Retina (tissue), 1 donor: ENCODE measurements around the gene ARHGAP19.
"Not testable (repeated sequence)": the region's sequence is repeated elsewhere in the genome, so short reads cannot be mapped to it uniquely, and the experiment has no call there.

ENCODE experiments used
- DNase-seq: peaks from one replicate; pipeline ENCODE4 v3.0.0-alpha.2; 2016

Gene ARHGAP19

DNA sequence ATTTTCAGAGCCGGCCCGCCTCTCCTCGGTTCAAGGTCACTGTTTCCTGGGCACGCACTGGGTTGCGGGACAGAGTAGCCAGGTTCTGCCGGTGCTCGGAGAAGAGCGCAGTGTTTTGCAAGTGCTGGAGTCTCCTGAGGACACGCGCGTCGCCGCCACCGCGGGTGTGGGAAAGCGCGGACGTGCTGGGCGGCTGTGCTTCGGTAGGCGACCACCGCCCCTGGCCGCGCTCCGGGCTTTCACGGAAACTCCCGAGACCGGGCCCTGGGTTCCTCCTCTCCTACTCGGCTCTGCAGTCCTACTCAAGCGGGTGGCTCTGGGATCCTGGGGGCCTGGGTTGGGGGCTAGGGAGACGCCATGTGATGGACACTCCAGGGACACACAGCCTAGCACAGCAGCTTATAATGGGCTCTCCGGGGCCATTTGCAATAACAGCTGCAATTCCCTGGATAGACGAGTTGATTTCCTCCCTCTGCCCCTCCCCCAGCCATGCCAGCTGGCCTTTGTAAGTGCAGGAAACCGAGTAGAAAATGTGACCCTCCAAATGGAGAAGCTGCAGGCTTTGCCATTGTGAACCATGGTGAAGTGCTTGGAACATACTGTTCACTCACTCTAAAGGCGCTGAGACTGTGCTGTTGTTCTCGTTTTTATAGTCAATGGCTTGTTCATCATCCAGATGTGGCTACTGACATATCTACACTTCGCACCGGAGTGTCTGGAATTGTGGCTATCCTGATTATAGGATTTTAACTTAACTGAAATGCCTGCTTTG is 28.8 kb upstream of the ARHGAP19 start:
- peak; percentile 88 for DNase-seq

DNA sequence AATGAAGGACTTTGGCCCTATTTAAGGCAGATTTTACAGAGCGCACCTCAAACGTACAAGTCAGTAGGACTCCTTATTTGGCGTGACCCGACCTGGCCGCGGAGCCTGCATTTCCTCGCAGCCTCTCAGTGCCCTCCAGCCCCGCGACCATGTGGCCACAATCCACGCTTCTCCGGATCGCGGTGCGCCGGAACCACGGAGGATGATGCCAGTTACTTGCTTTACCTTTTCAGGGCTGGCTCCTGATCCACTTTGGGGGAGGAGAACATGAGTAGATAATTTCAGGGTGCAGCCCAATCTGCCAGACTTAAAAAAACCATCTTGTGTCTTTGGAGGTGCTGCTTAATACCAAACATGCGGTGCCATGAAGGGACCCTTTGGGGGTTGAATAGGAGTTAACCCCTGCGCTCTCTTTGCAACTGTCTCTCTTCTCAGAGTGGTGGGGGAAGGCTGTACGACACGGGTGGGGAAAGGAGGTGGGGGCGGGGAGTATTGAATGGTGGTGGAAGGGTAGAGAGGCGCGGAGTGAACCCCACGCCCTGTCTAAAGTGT is 28.1 kb upstream of the ARHGAP19 start:
- DNase-seq = no peak

DNA sequence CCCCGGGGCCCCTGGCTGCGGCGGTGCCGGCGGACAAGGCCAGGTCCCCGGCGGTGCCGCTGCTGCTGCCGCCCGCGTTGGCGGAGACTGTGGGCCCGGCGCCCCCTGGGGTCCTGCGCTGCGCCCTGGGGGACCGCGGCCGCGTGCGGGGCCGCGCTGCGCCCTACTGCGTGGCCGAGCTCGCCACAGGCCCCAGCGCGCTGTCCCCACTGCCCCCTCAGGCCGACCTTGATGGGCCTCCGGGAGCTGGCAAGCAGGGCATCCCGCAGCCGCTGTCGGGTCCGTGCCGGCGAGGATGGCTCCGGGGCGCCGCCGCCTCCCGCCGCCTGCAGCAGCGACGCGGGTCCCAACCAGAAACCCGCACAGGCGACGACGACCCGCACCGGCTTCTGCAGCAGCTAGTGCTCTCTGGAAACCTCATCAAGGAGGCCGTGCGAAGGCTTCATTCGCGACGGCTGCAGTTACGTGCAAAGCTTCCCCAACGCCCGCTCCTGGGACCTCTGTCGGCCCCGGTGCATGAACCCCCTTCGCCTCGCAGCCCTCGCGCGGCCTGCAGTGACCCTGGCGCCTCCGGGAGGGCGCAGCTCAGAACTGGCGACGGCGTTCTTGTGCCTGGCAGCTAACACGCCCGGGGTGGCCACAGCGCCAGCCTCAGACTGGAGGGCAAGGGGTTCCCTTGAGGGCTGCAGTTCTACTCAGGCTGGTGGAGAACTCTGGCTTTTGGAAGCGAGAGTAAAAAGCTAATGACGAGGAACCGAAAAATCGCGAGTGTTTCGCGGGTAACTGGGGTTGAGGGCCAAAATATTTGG is 27.4 kb upstream of the ARHGAP19 start:
- DNase-seq = peak; percentile 87

DNA sequence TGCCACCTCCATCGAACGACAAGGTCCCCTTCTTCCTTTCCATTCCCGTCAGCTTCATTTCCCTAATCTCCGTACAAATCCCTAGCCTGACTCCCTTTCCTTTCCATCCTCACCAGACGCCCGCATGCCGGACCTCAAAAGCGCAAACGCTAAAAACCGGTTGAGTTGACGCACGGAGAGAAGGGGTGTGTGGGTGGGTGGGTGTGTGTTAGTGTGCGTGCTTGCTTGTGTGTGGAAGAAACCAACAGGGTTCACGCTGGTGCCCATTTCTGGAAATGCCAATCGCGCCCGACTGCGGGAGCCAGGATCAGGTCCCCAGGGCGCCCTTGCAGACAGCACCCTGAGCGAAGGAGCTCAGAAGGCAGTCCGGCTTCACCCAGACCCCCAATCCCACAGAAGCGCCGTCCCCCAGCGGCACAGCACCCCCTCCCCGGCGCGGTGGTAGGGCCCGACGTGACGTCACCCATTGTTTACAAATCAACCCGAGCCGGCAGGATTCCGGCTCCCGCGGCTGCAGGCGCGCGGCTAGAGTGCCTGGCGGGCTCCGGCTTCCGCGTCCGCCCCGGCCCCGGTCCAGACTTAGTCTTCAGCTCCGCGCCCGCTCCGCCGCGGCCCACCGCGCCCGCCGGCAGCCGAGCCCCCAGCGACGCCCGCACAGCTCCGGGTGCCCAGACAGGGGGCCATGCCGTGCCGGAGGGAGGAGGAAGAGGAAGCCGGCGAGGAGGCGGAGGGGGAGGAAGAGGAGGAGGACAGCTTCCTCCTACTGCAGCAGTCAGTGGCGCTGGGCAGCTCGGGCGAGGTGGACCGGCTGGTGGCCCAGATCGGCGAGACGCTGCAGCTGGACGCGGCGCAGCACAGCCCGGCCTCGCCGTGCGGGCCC is 26.6 kb upstream of the ARHGAP19 start, which contains the start of gene FRAT1:
FRAT1 (plus strand) TSS at position 500 of the 880 bp plus-strand sequence; CDS start at position 683, 183 bp downstream.
- DNase-seq = peak; percentile 96

DNA sequence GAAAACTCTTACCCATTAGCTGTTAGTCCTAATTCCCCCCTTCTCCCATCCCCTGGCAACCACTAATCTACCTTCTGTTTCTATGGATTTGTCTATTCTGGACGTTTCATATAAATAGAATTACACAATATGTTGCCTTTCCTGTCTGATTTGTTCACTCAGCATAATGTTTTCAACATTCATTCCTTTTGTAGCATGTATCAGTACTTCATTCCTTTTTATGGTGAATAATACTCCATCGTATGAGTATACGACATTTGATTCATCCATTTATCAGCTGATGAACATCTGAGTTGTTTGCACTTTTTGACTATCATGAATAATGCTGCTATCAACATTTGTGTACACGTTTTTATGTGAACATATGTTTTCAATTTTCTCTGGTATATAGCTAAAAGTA is 22.2 kb upstream of the ARHGAP19 start:
- DNase-seq = no peak

DNA sequence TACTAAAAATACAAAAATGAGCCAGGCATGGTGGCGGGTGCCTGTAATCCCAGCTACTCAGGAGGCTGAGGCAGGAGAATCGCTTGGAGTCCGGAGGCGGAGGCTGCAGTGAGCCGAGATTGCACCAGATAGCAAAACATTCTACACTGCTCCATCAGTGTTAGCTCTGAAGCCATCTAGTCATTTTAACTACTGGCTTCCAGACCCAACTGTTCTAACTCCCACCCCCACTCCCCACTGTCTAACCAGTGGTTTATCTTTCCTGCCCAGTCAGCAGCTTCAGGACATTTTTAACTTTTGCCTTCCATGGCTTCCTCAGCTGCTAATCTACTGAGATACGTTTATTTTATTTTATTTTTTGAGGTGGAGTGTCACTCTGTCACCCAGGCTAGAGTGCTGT is 20.5 kb upstream of the ARHGAP19 start:
- DNase-seq = no peak

DNA sequence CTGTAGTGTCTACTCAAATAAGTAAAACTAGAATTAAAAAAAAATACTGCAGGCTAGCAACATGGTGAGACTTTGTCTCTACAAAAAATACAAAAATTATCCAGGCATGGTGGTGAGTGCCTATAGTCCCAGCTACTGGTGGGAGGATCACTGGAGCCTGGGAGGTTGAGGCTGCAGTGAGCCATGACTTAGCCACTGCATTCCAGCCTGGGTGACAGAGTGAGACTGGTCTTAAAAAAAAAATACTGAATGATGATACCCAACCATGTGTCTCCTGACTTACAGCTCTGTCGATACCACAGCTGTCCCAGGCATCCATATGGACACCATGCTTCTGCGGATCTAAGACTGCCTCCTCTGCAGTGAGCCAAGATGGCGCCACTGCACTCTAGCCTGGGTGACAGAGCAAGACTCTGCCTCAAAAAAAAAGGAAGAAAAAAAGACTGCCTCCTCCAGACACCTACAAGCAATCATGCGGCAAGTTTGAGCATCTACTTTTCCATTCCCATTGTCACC is 18.7 kb upstream of the ARHGAP19 start:
- DNase-seq = no peak

DNA sequence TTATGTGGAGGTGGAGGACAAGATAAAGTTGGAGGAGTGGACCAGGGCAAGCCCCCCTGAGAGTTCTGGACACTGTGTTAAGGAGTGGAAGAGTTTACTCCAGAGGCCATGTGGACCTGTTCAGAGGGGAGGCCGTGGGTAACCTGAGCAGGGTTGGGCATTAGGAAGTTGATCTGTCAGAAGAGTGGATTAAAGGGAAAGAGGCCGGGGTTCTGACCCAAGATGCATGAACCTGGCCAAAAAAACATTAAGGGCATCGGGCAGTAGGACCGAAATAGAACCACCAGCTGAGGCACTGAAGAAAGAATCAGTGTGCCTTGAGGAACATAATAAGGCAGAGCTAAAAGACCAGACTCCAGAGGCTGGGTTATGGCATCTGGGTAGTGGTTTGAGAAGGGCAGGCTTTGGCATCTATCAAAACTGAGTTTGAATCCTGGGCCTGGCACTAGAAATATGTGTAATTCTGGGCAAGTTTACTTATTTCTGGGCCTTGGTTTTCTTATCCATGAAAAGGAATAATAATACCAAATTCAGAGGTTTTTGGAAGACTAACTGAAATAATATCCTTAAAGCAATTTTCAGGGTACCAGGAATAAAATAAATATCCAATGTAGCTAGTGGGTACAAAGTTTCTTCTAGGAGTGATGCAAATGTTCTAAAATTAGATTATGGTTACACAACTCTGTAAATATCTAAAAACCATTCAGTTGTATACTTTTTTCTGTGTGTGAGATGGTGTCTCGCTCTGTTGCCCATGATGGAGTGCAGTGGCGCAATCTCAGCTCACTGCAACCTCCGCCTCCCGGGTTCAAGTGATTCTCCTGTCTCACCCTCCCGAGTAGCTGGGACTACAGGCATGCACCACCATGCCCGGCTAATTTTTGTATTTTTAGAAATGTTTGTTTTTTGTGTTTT is 15.7 kb upstream of the ARHGAP19 start:
- DNase-seq = no peak

DNA sequence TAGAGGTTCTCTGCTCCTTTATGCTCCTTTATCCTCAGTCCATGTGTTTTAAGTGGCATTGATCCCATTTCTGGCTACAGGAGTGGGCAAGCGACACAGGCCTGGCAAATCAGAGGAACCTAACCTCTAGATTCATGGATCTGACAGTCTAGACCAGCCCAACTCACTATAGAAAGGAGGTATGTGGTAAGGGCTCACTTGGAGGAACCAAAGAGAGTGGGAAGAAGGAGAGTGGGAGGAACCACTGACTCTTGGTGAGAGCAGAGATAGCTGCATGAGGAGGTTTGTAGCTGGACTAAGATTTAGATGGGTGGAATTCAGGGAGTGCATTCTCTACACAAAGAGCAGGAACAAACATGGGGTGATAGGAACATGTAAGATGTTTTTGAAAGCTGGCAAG is 15.0 kb upstream of the ARHGAP19 start:
- DNase-seq = no peak

DNA sequence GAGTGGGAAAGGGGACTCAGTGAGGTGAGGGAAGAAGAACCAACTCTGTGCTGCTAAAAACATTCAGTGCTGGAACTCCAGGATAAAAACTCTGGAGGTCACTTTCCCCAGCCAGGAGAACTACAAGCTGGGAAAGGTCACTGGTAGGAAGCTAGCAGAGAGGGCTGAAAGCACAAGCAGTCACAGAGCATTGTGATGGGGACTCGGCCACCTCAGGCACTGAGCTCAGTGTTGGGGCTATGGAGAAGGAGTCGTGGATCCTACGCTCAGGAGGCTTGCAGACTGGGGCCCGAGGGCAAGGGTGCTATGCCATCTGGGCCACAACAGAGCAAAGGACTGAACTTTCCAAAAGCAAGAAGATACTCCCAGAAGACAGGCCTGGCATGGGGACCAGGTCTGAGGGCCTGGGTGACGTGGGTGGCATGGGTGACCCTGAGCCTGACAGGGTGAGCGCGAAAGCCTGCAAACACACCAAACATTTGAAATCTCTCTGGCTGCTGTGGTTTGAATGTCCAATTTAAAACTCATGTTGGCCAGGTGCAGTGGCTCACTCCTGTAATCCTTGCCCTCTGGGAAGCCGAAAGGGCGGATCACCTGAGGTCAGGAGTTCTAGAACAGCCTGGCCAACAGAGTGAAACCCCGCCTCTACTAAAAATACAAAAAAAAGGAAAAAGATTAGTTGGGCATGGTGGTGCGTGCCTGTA is 9.8 kb upstream of the ARHGAP19 start:
- no peak for DNase-seq

DNA sequence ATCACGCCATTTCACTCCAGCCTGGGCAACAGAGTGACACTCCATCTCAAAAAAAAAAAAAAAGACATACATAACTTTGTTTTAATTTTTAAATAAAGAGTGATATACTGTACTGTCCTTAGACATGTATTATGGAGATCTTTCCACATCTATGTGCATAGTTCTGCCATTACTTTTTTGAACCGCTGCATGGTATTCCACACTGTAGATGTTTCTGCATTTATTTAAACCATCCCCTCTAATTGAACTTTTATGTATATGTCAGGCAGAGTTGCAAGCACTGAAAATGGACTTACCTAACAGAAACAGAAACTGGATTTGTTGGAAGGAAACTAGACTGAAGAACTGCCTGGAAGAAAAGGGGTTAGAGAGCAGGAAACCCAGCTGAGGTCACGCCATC is 8.5 kb upstream of the ARHGAP19 start:
- DNase-seq = no peak

DNA sequence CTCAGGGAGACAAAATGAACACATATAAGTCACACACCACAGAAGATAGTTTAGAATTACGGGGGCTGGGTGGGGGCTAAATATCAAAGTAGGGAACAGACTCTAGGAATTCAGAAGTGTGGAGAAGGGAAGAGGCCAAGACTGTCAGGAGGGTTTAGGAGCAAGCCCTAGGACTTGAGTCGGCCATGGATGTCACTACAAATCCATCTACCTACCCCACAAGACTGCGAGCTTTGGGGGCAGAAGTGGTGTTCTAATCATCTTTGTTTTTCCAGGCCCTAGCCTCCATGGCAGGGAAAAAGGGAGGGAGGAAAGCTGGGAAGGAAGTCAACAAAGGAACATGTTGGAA is 5.8 kb upstream of the ARHGAP19 start:
- DNase-seq = no peak

DNA sequence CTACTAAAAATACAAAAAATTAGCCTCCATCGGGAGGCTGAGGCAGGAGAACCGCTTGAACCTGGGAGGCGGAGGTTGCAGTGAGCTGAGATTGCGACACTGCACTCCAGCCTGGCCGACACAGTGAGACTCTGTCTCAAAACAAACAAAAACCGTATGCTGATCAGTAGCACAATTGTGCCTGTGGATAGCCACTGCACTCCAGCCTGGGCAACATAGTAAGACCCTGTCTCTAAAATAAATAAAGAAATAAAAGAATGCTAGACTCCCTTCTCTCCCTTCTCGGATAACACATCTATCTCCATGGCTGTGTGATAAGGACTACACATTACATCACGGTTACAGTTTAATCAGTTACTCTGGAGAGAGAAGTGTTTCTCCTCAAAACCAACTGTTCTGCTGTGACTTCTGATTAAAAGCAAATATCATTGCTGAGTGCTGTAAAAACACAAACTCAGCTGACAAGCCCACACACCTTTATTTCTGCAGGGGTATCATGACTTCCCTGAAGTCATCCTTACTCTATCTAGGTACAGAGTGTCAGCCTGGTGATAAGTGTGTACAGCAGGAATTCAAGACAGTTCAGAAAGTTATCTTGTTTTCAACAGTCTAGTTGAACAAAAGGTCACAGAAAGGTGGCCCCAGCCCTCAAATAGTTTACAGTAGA is 5.3 kb upstream of the ARHGAP19 start:
- no peak for DNase-seq

DNA sequence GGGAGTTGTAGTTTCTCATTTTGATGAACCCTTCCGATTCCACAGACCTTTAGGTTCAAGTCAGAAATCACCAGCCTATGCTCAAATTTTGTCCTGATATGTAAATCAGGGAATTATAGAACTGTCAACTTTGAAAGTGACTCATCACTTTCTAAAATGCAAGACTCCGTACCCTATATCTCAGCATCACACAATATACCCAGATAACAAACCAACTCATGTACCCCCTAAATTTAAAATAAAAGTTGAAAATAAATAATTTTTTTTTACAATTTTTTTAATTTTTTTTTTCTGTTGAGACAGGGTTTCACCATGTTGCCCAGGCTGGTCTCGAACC is 393 bp upstream of the ARHGAP19 start:
- DNase-seq = no peak

DNA sequence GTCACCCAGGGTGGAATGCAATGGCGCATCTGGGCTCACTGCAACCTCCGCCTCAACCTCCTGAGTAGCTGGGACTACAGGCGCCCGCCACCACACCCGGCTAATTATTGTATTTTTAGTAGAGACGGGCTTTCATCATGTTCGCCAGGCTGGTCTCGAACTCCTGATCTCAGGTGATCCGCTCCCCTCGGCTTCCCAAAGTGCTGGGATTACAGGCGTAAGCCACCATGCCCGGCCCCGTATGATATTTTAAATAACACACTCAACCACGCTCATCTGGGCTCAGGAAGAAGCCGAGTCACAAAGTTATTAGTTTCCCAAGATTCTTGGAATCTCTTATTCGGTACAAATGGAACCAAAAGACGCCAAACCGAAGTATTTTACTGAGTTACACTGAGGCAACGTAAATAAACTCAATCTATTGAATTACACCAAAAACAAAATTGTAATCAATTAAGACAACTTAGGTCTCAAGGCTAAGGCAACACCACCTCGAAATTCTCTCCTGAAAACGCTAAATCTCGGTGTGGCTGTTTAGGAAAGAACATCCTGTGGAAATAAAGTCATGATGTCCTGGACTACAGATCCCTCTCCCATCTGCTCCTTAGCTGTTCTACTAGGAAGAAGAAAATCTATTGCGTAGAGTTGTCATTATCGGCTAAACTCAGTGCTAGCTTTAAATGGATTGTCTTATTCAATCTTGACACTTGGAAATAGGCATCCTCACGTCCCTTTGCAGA is 910 bp downstream of the ARHGAP19 start:
- DNase-seq = no peak

DNA sequence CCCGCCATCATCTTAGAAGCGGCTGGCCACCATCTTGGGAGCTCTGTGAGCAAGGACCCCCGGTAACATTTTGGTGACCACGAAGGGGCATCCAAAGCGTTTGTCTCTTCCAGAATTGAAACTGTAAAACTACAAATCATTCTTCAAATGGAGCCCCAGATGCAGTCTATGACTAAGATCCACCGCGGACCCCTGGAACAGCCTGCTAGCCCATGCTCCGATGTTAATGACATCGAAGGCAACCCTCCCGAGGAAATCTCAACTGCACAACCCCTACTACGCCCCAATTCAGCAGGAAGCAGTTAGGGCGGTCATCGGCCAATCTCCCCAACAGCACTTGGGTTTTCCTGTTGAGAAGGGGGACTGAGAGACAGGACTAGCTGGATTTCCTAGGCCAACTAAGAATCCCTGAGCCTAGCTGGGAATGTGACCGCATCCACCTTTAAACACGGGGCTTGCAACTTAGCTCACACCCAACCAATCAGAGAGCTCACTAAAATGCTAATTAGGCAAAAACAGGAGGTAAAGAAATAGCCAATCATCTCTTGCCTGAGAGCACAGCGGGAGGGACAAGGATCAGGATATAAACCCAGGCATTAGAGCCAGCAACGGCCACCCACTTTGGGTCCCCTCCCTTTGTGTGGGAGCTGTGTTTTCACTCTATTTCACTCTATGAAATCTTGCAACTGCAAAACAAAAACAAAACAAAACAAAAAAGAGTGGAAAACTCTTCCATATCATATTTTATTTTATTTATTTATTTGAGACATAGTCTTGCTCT is 1.7 kb downstream of the ARHGAP19 start:
- not testable (repeated sequence) for DNase-seq

DNA sequence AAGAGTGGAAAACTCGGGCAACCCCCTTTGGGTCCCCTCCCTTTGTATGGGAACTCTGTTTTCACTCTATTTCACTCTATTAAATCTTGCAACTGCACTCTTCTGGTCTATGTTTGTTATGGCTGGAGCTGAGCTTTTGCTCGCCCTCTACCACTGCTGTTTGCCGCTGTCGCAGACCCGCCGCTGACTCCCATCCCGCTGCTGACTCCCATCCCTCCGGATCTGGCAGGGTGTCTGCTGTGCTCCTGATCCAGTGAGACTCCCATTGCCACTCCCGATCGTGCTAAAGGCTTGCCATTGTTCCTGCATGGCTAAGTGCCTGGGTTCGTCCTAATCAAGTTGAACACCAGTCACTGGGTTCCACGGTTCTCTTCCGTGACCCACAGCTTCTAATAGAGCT is 2.4 kb downstream of the ARHGAP19 start:
- DNase-seq = not testable (repeated sequence)

DNA sequence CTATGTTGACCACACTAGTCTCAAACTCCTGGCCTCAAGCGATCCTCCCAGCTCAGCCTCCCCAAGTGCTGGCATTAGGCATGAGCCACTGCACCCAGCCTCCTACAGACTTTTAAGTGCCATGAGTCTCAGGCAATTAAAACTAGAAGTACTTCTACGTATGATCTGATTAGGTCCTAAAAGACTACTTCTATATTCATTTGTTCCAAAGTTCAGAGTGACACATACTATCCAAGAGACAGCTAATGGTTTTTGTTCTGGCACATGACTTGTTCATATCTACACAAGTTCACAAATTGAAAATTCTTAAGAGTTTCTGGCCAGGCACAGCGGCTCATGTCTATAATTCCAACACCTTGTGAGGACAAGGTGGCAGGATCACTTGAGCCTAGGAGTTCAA is 11.7 kb downstream of the ARHGAP19 start:
- DNase-seq = no peak
